NCI-H1092 (cell line): Measurements from ENCODE around the gene KDM2A.
"Not testable (repeated sequence)": the region's sequence is repeated elsewhere in the genome, so short reads cannot be mapped to it uniquely, and the experiment has no call there.

Experiments used
- DNase-seq: peaks from one replicate; lab custom pipeline; 2025; lab: John Stamatoyannopoulos, UW

Gene KDM2A

GRCh38 chr11:67238894-67239782 lies 120.1 kb downstream of the KDM2A start:
- no peak for DNase-seq

DNA sequence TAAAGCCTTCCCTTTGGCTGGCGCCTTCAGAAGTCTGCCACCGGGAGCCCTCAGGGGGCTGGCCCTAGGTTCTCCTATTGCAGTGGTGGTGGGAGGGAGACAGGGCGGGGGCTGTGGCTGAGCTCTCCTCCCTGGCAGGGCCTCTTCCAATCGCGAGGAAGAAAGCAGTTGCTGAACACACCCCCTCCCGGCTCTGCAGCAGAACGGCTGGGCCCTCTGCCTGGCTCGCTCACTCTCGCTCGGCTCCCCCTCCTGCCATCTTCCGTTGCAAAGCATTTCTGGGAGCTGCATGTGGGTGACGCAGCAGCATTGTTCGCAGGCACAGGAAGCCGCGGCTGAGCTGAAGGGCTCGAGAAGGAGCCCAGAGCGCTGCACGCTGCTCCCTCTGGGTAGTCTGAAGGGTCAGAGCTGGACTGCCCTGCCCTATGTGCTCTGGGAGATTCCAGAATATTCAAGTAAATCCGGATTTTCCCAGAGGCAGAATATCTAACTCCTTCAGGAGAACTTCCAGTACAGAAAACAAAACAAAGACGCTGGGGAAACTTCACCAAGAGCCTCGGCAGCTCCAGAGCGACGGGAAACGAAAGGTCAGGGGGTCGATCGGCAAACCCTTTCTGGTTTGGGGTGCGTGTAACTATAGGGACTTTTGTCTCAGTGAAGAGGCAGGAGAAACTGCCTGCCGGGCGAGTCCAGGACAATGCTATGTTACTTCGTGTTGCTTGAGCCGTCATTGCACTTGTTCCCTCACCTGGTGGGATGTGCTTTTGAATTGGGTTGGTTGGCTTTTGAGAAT lies 120.9 kb downstream of the KDM2A start:
- DNase-seq, result peak; percentile 97

DNA sequence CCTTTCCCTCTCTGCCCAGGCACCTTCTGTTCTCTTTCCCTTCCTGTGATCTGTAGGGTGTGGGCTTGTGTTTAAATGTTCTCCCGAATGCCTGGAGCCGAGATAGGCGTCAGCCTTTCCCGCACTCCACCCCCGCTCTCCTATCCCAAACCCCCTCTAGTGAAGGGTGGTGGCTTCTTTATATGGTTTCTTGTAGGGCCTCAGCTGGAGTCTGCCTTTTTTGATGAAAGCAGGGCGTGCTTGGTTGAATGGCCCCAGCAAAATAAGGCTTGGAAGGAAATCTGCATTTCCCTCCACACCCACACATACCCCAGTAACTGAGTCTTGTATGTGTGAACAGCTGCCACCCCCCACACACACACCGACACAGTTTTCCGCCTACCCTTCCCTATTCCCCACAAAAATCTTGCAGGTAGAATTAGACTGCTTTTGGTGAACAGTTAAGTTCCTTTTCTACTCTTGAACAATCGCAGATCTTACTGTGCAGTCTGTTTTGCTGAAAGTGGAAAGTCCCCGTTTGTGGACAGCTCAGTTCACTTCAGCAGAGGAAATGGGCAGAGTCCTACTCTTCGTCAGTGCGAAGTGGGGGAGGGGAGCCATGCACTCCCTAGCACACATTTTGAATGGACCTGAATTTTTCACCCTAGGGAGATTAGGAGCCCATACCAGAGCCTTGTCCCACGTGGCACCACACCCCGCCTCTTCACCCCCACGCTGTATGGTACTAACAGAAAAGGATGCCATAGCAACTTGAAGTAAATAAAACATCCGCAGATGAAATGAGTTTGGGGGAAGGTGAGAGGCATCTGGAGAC lies 121.7 kb downstream of the KDM2A start:
- DNase-seq, result no peak

GRCh38 chr11:67242548-67242947 lies 123.5 kb downstream of the KDM2A start:
- no peak for DNase-seq

GRCh38 chr11:67243051-67243450 lies 124.0 kb downstream of the KDM2A start:
- DNase-seq, result no peak

DNA sequence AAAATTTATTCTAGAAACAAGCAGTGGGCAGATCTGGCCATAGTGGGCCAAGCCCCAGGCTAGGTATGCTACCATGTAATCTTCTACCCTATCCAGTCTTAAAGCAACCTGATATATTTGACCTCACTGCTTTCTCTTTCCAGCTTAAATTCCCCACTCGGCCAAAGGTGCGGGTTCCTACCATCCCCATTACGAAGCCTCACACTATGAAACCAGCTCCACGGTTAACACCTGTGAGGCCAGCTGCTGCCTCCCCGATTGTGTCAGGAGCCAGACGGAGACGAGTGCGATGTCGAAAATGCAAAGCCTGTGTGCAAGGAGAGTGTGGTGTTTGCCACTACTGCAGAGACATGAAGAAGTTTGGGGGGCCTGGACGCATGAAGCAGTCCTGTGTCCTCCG lies 126.0 kb downstream of the KDM2A start:
- DNase-seq, result no peak

DNA sequence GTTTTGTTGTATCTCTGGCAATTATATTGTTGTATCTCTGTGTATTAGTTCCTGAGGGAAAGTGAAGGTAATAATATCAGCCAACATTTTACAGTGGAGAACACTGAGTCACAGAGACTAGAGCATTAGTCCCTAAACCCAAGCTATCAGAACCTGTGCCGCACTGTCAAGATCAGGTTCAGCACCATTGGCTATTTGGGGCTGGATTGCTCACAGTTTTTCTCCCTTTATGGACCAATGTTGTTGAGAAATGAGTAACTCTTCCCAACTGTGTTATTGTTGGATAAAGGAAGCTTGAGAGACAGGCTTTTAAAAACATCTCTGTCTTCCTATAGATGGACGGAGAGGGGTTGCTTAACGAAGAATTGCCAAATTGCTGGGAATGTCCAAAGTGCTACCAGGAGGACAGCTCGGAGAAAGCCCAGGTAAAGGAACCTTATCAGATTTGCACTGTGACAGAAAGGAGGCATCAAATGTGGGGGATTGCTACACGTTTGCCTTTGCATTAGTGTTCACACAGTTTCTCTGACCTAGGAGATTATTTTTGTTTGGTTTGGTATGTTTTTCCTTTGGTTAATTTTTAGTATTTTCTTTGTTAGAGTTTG lies 129.0 kb downstream of the KDM2A start:
- DNase-seq, result no peak

DNA sequence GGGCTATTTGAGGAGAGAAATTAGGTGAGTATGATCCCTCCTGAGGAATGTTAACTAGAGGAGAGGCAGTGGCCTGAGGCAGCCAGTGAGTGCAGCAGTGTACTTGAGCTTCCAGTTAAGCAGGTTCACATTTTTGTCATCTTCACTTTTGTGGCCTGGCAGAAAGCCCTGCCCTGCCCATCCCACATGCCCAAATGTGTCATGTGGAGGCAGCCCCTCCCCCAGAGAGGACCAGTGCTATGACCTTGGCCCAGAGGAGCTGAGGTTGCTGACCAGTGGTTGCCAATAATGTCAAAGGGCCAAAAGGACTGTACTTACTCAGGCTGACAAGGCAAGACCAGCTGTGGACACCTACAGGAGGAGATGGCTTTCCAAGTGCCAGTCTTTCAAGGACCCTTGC lies 129.6 kb downstream of the KDM2A start:
- DNase-seq, result no peak

DNA sequence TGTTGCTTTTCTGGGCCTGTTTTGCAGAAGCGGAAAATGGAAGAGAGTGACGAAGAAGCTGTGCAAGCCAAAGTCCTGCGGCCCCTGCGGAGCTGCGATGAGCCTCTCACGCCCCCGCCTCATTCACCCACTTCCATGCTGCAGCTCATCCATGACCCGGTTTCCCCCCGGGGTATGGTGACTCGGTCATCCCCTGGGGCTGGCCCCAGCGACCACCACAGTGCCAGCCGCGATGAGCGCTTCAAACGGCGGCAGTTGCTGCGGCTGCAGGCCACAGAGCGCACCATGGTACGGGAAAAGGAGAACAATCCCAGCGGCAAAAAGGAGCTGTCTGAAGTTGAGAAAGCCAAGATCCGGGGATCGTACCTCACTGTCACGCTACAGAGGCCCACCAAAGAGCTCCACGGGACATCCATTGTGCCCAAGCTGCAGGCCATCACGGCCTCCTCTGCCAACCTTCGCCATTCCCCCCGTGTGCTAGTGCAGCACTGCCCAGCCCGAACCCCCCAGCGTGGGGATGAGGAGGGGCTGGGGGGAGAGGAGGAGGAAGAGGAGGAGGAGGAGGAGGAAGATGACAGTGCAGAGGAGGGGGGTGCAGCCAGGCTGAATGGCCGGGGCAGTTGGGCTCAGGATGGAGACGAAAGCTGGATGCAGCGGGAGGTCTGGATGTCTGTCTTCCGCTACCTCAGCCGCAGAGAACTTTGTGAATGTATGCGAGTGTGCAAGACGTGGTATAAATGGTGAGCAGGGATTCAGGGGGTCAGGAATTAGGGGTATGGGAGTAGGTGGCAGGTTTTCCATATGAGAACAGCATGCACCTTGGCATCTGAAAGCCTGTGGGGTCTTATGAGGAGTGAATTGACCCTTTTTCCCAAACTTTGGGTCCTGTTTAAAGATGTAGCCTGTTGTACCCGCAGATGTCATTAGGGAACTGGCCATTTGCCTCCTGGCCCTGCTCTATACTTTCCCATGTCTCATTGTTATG lies 131.3 kb downstream of the KDM2A start:
- no peak for DNase-seq

DNA sequence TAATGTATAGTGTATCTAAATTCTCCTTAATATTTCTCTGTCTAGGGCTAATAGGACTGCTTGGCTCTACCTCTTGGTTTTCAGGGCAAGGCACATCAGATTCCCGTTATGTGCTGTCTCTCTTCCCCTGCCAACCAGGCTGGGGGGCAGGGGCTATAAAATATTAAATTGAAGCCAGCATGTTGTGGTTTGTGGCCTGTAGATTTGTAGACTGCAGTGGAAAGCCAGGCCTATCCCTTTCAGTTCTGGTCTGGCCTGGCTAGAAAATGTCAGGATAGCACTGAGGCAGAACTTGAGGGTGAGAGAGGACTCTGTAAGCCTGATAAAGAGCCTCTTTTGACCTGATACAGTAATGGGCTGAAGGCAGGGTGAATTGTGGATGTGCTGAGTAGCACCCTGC lies 132.8 kb downstream of the KDM2A start:
- no peak for DNase-seq

GRCh38 chr11:67252831-67253239 lies 133.8 kb downstream of the KDM2A start:
- no peak for DNase-seq

- DNase-seq, result no peak
Measured at GRCh38 chr11:67253872-67254624, 135.0 kb downstream of the KDM2A start.

- DNase-seq, result no peak
Measured at GRCh38 chr11:67254798-67255197, 135.7 kb downstream of the KDM2A start.

DNA sequence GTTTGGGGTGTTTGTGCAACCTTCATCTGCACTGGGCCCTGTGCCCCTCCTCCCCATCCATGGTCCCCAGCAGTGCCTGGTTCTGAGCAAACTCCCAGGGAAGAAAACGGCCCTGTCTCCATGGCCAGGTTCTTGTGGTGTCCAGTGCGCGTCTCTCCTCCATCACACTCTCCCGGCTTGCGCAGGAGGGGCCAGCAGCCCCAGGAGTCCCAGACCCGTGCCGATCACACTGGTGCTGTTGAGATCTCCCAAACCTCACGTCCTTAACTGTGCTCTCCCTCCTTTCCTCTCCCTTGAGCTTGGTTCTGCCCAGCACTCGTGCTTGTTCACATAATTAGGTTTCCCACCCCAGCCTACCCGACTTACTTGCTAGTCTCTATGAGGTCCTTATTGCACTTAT lies 136.3 kb downstream of the KDM2A start:
- no peak for DNase-seq

DNA sequence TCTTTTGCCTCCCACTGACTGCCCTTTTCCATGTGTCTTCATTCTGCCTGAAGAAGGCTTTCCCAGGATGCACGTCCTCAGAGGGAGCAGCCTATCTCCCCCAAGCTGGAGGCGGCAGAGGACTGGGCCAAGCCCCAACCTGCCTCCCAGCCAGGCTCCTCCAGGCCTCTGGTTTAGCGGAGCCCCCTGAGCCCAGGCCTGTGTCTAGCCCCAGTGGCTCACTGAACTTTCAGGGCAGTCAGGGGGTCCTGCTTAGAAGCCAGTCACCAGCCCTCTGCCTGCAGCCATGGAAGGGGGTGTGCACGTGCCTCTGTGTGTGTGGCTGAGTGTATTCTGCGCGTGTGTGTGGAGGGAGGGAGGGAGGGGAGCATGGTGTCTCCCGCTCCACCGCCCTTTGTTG lies 136.8 kb downstream of the KDM2A start:
- no peak for DNase-seq

- DNase-seq, result no peak
Measured at GRCh38 chr11:67256477-67257135, 137.5 kb downstream of the KDM2A start.

- DNase-seq, result no peak
Measured at GRCh38 chr11:67260406-67260805, 141.3 kb downstream of the KDM2A start.

DNA sequence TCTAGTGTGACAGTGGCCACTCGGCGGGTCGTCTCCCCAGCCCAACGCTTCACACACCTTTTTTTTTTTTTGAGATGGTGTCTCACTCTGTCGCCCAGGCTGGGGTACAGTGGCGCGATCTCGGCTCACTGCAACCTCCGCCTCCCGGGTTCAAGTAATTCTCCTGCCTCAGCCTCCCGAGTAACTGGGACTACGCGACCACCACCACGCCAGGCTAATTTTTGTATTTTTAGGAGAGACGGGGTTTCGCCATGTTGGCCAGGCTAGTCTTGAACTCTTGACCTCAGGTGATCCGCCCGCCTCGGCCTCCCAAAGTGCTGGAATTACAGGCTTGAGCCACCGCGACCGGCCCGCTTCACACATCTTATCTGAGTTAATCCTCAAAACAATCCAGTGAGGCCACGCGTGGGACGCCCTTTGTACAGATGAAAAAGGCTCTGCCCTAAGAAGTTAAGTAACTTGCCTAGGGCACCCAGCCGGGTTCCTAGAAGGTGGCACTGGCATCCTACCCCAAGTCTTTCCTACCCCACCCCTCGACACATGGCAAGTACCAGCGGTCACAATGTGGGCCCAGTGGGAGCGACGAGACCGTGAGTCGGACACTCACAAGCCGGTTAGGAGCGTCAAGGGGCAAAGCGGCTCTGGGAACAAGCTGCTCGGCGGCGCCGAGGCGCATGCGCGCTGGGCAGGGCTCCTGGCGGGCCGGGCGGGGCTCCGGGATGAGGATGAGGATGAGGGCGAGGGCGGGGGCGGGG lies 142.0 kb downstream of the KDM2A start:
- not testable (repeated sequence) for DNase-seq

DNA sequence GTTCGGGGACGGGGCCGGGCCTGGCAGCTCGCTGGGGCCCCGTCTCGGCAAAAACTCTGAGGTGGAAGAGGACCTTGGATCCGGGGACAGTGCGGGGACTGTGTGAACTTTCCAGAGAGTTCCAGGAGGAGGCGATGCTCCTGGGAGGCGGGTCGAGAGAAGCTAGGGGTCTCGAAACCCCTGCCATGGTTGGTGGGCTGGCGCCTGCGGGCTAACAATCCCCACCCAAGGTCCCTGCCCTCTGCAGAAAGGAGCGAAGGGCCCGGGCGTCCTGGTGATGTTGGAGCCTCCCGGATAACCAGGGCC lies 142.5 kb downstream of the KDM2A start:
- no peak for DNase-seq
